HL-60 (cell line): ENCODE data around the gene WWOX.

Experiments
- DNase-seq, 2 experiments: peaks; one replicate each; pipeline ENCODE4 v3.0.0-alpha.2; 2010 to 2020; ENCODE audit warnings: low read depth in 1 of 2, low spot score in 1 of 2
- H3K27ac ChIP-seq: fragments of 250-450 bp; sonication (Bioruptor Pico); replicated peaks from 2 replicates; pipeline ENCODE4 v1.5.1; 2020; ENCODE audit warnings: mild to moderate bottlenecking, moderate library complexity
- H3K27me3 ChIP-seq: fragments of 250-450 bp; sonication (Bioruptor Pico); 2 replicates; pipeline ENCODE4 v1.5.1; 2021; ENCODE audit warnings: mild to moderate bottlenecking, moderate library complexity; ENCODE audit not compliant: insufficient read depth, poor library complexity, severe bottlenecking
- H3K4me3 ChIP-seq: replicated peaks from 2 replicates; pipeline ENCODE4 v1.5.1; 2011; ENCODE audit warnings: mild to moderate bottlenecking, control low read depth, low read length; ENCODE audit not compliant: insufficient read depth
- GABPA ChIP-seq: IDR thresholded peaks from 2 replicates; pipeline ENCODE4 v1.6.1; 2012; ENCODE audit warnings: low read depth
- POLR2AphosphoS5 ChIP-seq: IDR thresholded peaks from 2 replicates; pipeline ENCODE4 v1.6.1; 2012; ENCODE audit warnings: low read depth
- SPI1 ChIP-seq: IDR thresholded peaks from 2 replicates; pipeline ENCODE4 v1.6.1; 2012; ENCODE audit warnings: low read depth, mild to moderate bottlenecking, borderline replicate concordance
- TF ChIP-seq, protein P1 (sequence below): IDR thresholded peaks from one replicate; pipeline ENCODE4 v1.5.1; 2011; ENCODE audit warnings: low read length, control low read depth, inconsistent platforms; ENCODE audit not compliant: insufficient read depth
- TF ChIP-seq, protein P2 (sequence below): IDR thresholded peaks from 2 replicates; pipeline ENCODE4 v1.6.1; 2012; ENCODE audit warnings: low read depth; ENCODE audit not compliant: insufficient replicate concordance

WWOX gene

DNA sequence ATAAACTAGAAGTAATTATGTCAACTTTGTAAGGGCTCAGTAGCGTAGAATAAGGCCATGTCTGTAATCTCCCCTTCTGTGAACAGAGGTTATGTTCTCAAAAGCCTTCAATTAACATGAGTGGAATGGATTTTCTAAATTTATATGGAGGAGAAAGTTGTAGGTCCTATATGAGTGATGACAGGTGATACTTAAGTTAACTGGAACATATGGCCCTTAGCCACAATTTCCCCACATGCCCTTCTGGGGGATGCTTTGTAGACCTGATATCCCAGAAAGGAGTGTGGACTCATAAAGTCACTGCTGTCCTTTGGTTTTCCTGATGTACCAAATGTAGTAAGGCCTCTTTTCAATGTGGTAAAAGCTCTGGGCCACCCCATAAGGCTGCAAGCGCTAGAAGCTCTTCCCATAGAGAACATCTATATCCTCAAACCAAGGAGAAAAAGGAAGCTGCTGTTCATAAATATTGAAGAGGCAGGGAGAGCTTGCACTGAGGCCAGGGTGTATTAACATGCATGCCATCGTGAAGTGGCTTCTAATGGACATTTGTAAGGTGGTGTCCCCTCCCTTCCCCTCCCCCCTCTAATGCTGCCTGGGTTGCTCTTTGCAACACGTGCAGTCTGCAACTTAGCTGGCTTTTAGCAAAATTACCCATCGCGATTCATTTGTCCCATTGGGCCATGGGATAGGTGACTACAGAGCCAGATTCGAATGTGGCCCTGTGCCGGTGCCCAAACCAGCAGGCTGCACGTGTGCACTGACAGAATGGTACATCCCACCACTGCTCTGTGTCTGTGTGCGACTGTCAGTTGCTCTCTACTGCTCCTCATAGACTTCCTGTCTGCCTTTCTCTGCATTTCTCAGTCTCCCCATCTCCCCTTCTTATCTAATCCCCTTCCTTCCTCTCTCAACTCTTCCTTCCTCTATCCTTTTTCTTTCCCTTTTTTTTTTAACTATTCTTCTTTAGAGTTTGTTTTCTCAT lies 269.0 kb downstream of the WWOX start:
- Histone ChIP-seq H3K27me3 (no peaks in the 10 kb centered on the region), H3K27ac (no peak overlapping the region), H3K4me3 (no peak overlapping the region)
- DNase-seq: no peak
- TF ChIP-seq SPI1 (no peak), POLR2AphosphoS5 (no peak), GABPA (no peak)
- TF ChIP-seq, protein P1, sequence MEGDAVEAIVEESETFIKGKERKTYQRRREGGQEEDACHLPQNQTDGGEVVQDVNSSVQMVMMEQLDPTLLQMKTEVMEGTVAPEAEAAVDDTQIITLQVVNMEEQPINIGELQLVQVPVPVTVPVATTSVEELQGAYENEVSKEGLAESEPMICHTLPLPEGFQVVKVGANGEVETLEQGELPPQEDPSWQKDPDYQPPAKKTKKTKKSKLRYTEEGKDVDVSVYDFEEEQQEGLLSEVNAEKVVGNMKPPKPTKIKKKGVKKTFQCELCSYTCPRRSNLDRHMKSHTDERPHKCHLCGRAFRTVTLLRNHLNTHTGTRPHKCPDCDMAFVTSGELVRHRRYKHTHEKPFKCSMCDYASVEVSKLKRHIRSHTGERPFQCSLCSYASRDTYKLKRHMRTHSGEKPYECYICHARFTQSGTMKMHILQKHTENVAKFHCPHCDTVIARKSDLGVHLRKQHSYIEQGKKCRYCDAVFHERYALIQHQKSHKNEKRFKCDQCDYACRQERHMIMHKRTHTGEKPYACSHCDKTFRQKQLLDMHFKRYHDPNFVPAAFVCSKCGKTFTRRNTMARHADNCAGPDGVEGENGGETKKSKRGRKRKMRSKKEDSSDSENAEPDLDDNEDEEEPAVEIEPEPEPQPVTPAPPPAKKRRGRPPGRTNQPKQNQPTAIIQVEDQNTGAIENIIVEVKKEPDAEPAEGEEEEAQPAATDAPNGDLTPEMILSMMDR: no peak
- TF ChIP-seq, protein P2, sequence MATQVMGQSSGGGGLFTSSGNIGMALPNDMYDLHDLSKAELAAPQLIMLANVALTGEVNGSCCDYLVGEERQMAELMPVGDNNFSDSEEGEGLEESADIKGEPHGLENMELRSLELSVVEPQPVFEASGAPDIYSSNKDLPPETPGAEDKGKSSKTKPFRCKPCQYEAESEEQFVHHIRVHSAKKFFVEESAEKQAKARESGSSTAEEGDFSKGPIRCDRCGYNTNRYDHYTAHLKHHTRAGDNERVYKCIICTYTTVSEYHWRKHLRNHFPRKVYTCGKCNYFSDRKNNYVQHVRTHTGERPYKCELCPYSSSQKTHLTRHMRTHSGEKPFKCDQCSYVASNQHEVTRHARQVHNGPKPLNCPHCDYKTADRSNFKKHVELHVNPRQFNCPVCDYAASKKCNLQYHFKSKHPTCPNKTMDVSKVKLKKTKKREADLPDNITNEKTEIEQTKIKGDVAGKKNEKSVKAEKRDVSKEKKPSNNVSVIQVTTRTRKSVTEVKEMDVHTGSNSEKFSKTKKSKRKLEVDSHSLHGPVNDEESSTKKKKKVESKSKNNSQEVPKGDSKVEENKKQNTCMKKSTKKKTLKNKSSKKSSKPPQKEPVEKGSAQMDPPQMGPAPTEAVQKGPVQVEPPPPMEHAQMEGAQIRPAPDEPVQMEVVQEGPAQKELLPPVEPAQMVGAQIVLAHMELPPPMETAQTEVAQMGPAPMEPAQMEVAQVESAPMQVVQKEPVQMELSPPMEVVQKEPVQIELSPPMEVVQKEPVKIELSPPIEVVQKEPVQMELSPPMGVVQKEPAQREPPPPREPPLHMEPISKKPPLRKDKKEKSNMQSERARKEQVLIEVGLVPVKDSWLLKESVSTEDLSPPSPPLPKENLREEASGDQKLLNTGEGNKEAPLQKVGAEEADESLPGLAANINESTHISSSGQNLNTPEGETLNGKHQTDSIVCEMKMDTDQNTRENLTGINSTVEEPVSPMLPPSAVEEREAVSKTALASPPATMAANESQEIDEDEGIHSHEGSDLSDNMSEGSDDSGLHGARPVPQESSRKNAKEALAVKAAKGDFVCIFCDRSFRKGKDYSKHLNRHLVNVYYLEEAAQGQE: no peak

DNA sequence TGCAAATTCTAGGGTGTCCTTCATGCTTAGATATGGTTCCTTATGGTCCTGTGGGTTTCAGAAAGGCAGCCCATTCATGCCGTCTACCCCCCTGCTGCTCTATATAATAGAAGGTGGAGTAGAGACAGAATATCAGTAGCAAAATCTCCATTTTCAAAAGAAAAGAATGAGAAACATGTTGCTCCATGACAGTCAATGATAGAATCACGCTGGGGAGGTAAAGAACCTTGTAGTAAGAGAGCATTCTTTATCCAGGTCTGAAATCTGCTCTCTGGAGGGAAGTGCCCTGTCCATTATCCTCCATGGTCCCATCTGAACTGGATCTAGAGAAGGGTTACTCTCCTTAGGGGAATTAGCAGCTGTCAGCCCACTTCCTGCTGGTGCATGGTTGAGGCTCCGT lies 272.8 kb downstream of the WWOX start:
- Histone ChIP-seq H3K27me3 (no peaks in the 10 kb centered on the region), H3K27ac (no peak overlapping the region), H3K4me3 (no peak overlapping the region)
- no peak for DNase-seq
- TF ChIP-seq, protein P2: no peak
- no peak for TF ChIP-seq SPI1
- TF ChIP-seq, protein P1: no peak
- no peak for TF ChIP-seq POLR2AphosphoS5
- no peak for TF ChIP-seq GABPA

DNA sequence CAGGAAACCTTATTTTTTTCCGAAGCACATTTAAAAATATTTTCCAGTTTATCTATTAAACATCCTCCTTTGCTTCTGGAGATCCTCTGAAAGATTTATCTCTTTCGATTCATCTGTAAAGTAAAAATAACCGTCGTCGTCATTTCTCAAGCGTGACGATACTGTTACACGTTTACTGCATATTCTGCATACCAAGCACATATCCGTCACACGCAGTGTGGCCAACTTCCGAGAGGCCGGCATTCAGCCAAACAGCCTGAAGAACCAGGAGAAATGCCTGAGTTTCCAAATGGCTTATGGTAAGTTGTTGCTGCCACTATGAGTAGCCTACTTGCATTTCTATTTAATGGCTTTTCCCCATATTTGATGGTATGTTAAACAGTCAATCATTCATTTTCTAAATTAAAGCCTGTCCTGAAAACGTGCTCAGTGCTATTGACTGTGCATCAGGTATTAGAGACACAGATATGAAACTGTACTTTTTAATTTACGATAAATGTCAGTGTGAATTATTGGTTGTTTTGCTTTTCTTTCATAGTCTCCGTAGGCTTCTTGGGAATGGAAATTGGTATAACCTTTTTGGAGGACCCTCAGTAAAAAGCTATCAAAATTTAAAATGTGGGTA lies 275.7 kb downstream of the WWOX start:
- no peak overlapping the region for H3K4me3 ChIP-seq
- TF ChIP-seq POLR2AphosphoS5 (no peak), SPI1 (no peak), GABPA (no peak)
- TF ChIP-seq, protein P1: no peak
- TF ChIP-seq, protein P2: no peak
- H3K27me3 ChIP-seq: no peaks in the 10 kb centered on the region
- no peak overlapping the region for H3K27ac ChIP-seq
- no peak for DNase-seq
